H54 (cell line): ENCODE measurements around the gene FAM53B.

Experiments used
- DNase-seq: peaks from one replicate; pipeline ENCODE4 v3.0.0; 2011; ENCODE audit warnings: low spot score, mixed read lengths; ENCODE audit not compliant: insufficient read length
- FAIRE-seq: peaks from 3 replicates; lab custom pipeline; 2011; peaks lifted over from hg19 to GRCh38; lab: Jason Lieb, UNC
- POLR2A ChIP-seq: IDR thresholded peaks from 2 replicates; pipeline ENCODE4 v1.6.1; 2011; ENCODE audit warnings: low read depth, mild to moderate bottlenecking, low read length

Gene FAM53B

GRCh38 chr10:124706462-124707143 is 37.6 kb downstream of the FAM53B start:
- DNase-seq (no peak), FAIRE-seq (no peak)
- TF ChIP-seq POLR2A, result no peak

GRCh38 chr10:124705817-124706461 is 38.2 kb downstream of the FAM53B start:
- no peak for FAIRE-seq
- DNase-seq, result no peak
- no peak for TF ChIP-seq POLR2A

- no peak for DNase-seq
- no peak for FAIRE-seq
- TF ChIP-seq POLR2A, result no peak
These were observed 38.8 kb downstream of the FAM53B start for GRCh38 chr10:124705381-124705740.

- TF ChIP-seq POLR2A, result no peak
- FAIRE-seq (no peak), DNase-seq (no peak)
These were observed 39.5 kb downstream of the FAM53B start for GRCh38 chr10:124704428-124705380.

- DNase-seq (no peak), FAIRE-seq (no peak)
- no peak for TF ChIP-seq POLR2A
These were observed 40.3 kb downstream of the FAM53B start for GRCh38 chr10:124703778-124704427.

- TF ChIP-seq POLR2A, result no peak
- DNase-seq, result no peak
- FAIRE-seq, result no peak
These were observed 40.8 kb downstream of the FAM53B start for GRCh38 chr10:124703372-124703771.

GRCh38 chr10:124701881-124702656 is 42.1 kb downstream of the FAM53B start:
- no peak for FAIRE-seq
- no peak for DNase-seq
- TF ChIP-seq POLR2A, result no peak

GRCh38 chr10:124701435-124701834 is 42.7 kb downstream of the FAM53B start:
- no peak for TF ChIP-seq POLR2A
- DNase-seq (no peak), FAIRE-seq (no peak)

- FAIRE-seq (no peak), DNase-seq (no peak)
- no peak for TF ChIP-seq POLR2A
These were observed 43.2 kb downstream of the FAM53B start for GRCh38 chr10:124701038-124701365.

- DNase-seq (no peak), FAIRE-seq (no peak)
- no peak for TF ChIP-seq POLR2A
These were observed 43.7 kb downstream of the FAM53B start for GRCh38 chr10:124700293-124701037.

GRCh38 chr10:124699471-124700292 is 44.5 kb downstream of the FAM53B start:
- TF ChIP-seq POLR2A, result no peak
- FAIRE-seq (no peak), DNase-seq (no peak)
